IMR-90 (cell line): ENCODE results near the gene TBC1D1. TPM values are rescaled to one million over a fixed set of nuclear protein-coding genes. Genes with fewer than 3 reads are reported as not detected.

Source experiments
- ATAC-seq: fragments of 200-7000 bp; cut with Tn5 transposase; 2 replicates; pipeline ENCODE4 v1.9.1; 2020; ENCODE audit warnings: low read depth, mild to moderate bottlenecking, moderate library complexity
- BruUV-seq: library from RNA; stranded (reverse); fragments of 400-500 nt; replicated peaks from 2 replicates; lab custom pipeline; 2021; lab: Mats Ljungman, UMichigan
- CTCF ChIA-PET: fragments of 300-600 bp; formaldehyde crosslinking; extraction: SDS; loops from one replicate; lab custom pipeline; 2021; ENCODE audit warnings: antibody characterized with exemption; lab: Yijun Ruan, JAX
- POLR2A ChIA-PET: fragments of 300-600 bp; sonication (Branson Sonifier 250); formaldehyde crosslinking; loops from one replicate; lab custom pipeline; 2022; ENCODE audit warnings: antibody characterized with exemption; ENCODE audit not compliant: unreplicated experiment; lab: Charles Lee
- DNase-seq: peaks from one replicate; pipeline ENCODE4 v3.0.0; 2013
- H2AFZ ChIP-seq: replicated peaks from 2 replicates; pipeline ENCODE3; 2013; ENCODE audit warnings: low read length, mild to moderate bottlenecking; ENCODE audit not compliant: poor library complexity
- H2AK5ac ChIP-seq: 2 replicates; pipeline ENCODE4 v1.6.1; 2013; ENCODE audit warnings: low read depth, low read length, inconsistent platforms
- H2AK9ac ChIP-seq: replicated peaks from 2 replicates; pipeline ENCODE3; 2013; ENCODE audit warnings: mild to moderate bottlenecking, low read depth, low read length, moderate library complexity; ENCODE audit not compliant: poor library complexity
- H2BK120ac ChIP-seq: 2 replicates; pipeline ENCODE4 v1.6.1; 2013; ENCODE audit warnings: low read depth, low read length, inconsistent platforms
- H2BK15ac ChIP-seq: 3 replicates; pipeline ENCODE4 v1.6.1; 2013; ENCODE audit warnings: low read depth, low read length, inconsistent platforms
- H2BK20ac ChIP-seq: 2 replicates; pipeline ENCODE4 v1.6.1; 2013; ENCODE audit warnings: low read depth, mild to moderate bottlenecking, inconsistent platforms, low read length, moderate library complexity
- H2BK5ac ChIP-seq: 2 replicates; pipeline ENCODE4 v1.6.1; 2013; ENCODE audit warnings: mild to moderate bottlenecking, low read depth, low read length, inconsistent platforms; ENCODE audit not compliant: poor library complexity, severe bottlenecking
- H3K14ac ChIP-seq: replicated peaks from 2 replicates; pipeline ENCODE4 v1.6.1; 2013; ENCODE audit warnings: low read depth, low read length, inconsistent platforms
- H3K18ac ChIP-seq: 2 replicates; pipeline ENCODE4 v1.6.1; 2013; ENCODE audit warnings: low read depth, low read length, control low read depth
- H3K23ac ChIP-seq: 2 replicates; pipeline ENCODE4 v1.6.1; 2013; ENCODE audit warnings: low read depth, low read length, inconsistent platforms
- H3K27ac ChIP-seq: 2 replicates; pipeline ENCODE4 v1.5.1; 2013; ENCODE audit warnings: mild to moderate bottlenecking, control low read depth, low read length; ENCODE audit not compliant: insufficient read depth
- H3K27me3 ChIP-seq: 2 replicates; pipeline ENCODE4 v1.6.1; 2013; ENCODE audit warnings: low read length; ENCODE audit not compliant: control insufficient read depth, insufficient read depth
- H3K36me3 ChIP-seq: 2 replicates; pipeline ENCODE4 v1.6.1; 2013; ENCODE audit warnings: low read length, mixed read lengths; ENCODE audit not compliant: control insufficient read depth, insufficient read depth
- H3K4ac ChIP-seq: 2 replicates; pipeline ENCODE4 v1.6.1; 2013; ENCODE audit warnings: low read depth, low read length, inconsistent platforms
- H3K4me1 ChIP-seq: 2 replicates; pipeline ENCODE4 v1.6.1; 2013; ENCODE audit warnings: low read length, mixed read lengths; ENCODE audit not compliant: control insufficient read depth, insufficient read depth
- H3K4me2 ChIP-seq: 2 replicates; pipeline ENCODE4 v1.6.1; 2013; ENCODE audit warnings: low read depth, mild to moderate bottlenecking, control low read depth, low read length, moderate library complexity
- H3K4me3 ChIP-seq: 2 replicates; pipeline ENCODE4 v1.5.1; 2013; ENCODE audit warnings: low read depth, mild to moderate bottlenecking, control low read depth, low read length, moderate library complexity; ENCODE audit not compliant: insufficient read depth
- H3K56ac ChIP-seq: 2 replicates; pipeline ENCODE4 v1.6.1; 2013; ENCODE audit warnings: low read length, inconsistent platforms; ENCODE audit not compliant: insufficient read depth; ENCODE audit errors: extremely low read depth
- H3K79me1 ChIP-seq, 2 experiments: 2 replicates each; pipeline ENCODE4 v1.6.1; 2013; ENCODE audit warnings: low read length in 2 of 2, inconsistent platforms in 1 of 2, low read depth in 1 of 2
- H3K9ac ChIP-seq: 2 replicates; pipeline ENCODE4 v1.6.1; 2013; ENCODE audit warnings: low read depth, low read length, control low read depth
- H3K9me1 ChIP-seq: 2 replicates; pipeline ENCODE4 v1.6.1; 2013; ENCODE audit warnings: low read length, inconsistent platforms; ENCODE audit not compliant: insufficient read depth
- H3K9me3 ChIP-seq: 2 replicates; pipeline ENCODE4 v1.6.1; 2013; ENCODE audit warnings: low read length; ENCODE audit not compliant: control insufficient read depth, insufficient read depth
- H4K20me1 ChIP-seq: 2 replicates; pipeline ENCODE4 v1.6.1; 2013; ENCODE audit warnings: low read length, inconsistent platforms; ENCODE audit not compliant: insufficient read depth
- H4K5ac ChIP-seq: 2 replicates; pipeline ENCODE4 v1.6.1; 2013; ENCODE audit warnings: mild to moderate bottlenecking, low read depth, low read length, control low read depth
- H4K8ac ChIP-seq, 2 experiments: 2 replicates each; pipeline ENCODE4 v1.6.1; 2013; ENCODE audit warnings: low read depth in 2 of 2, low read length in 2 of 2, control low read depth in 1 of 2, inconsistent platforms in 1 of 2
- H4K91ac ChIP-seq: 2 replicates; pipeline ENCODE4 v1.6.1; 2013; ENCODE audit warnings: low read depth, low read length, inconsistent platforms; ENCODE audit not compliant: insufficient read depth
- CHD1 ChIP-seq: IDR thresholded peaks from 2 replicates; pipeline ENCODE4 v1.6.1; 2012; ENCODE audit warnings: low read depth, low read length, improper control_type of control experiment
- ELK1 ChIP-seq: fragments of 150-350 bp; IDR thresholded peaks from 2 replicates; pipeline ENCODE4 v1.6.1; 2016; ENCODE audit warnings: low read depth, mild to moderate bottlenecking, low read length, moderate library complexity, borderline replicate concordance
- FOS ChIP-seq: fragments of 150-350 bp; IDR thresholded peaks from 2 replicates; pipeline ENCODE4 v1.6.1; 2016; ENCODE audit warnings: low read depth, low read length
- MAFK ChIP-seq: IDR thresholded peaks from 2 replicates; pipeline ENCODE4 v1.6.1; 2012; ENCODE audit warnings: low read depth, low read length, improper control_type of control experiment
- MXI1 ChIP-seq: IDR thresholded peaks from 2 replicates; pipeline ENCODE4 v1.6.1; 2012; ENCODE audit warnings: low read depth, mild to moderate bottlenecking, low read length, moderate library complexity, borderline replicate concordance
- NFE2L2 ChIP-seq: fragments of 150-350 bp; IDR thresholded peaks from 2 replicates; pipeline ENCODE4 v1.6.1; 2016; ENCODE audit warnings: low read depth, mild to moderate bottlenecking, low read length
- RAD21 ChIP-seq: IDR thresholded peaks from 2 replicates; pipeline ENCODE4 v1.6.1; 2012; ENCODE audit warnings: low read length, improper control_type of control experiment
- RFX5 ChIP-seq: IDR thresholded peaks from 2 replicates; pipeline ENCODE4 v1.8.0; 2012; ENCODE audit warnings: low read depth, mild to moderate bottlenecking, low read length, moderate library complexity
- WGBS, 2 experiments: methylation state at CpG; one replicate each; pipeline versions ENCODE4 v1.1.5 to v1.1.7; 2013; ENCODE audit warnings: missing lambda C conversion rate in 2 of 2; ENCODE audit not compliant: insufficient read length in 1 of 2; ENCODE audit errors: extremely low coverage in 2 of 2; 5-methylcytosine and 5-hydroxymethylcytosine counted together
- dilution Hi-C: fragments of 300-500 bp; cut with HindIII; formaldehyde crosslinking; loops from one replicate; pipeline ENCODE4 v1.14.3; 2018; ENCODE audit warnings: low sequenced_read_pairs; ENCODE audit not compliant: unreplicated experiment
- in situ Hi-C: fragments of 300-500 bp; cut with MboI; formaldehyde crosslinking; loops from 3 replicates; pipeline ENCODE4 v1.14.3; 2019; ENCODE audit warnings: low sequenced_read_pairs, inconsistent platforms, mixed read lengths
- intact Hi-C: fragments of 100-400 bp; cut with micrococcal nuclease; formaldehyde crosslinking; loops from 2 replicates; pipeline ENCODE4 v1.10.0; 2022
- polyA plus RNA-seq, 3 experiments: library from polyadenylated mRNA; depleted of rRNA; stranded (reverse); fragments of >200 nt; gene quantifications; 2 replicates each; pipeline ENCODE4 v1.2.3, GENCODE V29; 2012; ENCODE audit warnings: low replicate concordance in 1 of 3
- total RNA-seq: library from RNA; depleted of rRNA; stranded (reverse); fragments of >200 nt; gene quantifications from 2 replicates; pipeline ENCODE4 v1.2.3, GENCODE V29; 2012

TBC1D1 gene
- total and polyA plus RNA-seq, 2 of the 4 experiments (the other 2 are of a cell fraction): 42.4 to 104 TPM

- POLR2A ChIA-PET: no interaction called here
- H3K4me2 ChIP-seq: no peak overlapping the region
Observed at GRCh38 chr4:37872310-37872988, 18.4 kb upstream of the TBC1D1 start.

More at GRCh38 chr4:37872310-37872988, 18.4 kb upstream of the TBC1D1 start:
- Histone ChIP-seq H3K18ac (no peak overlapping the region), H3K79me1 (no peaks in the 10 kb centered on the region), H3K23ac (no peak overlapping the region), H3K14ac (no peak overlapping the region), H3K36me3 (no peaks in the 10 kb centered on the region), H3K27me3 (no peaks in the 10 kb centered on the region), H2BK15ac (no peak overlapping the region), H4K91ac (no peak overlapping the region), H3K9me1 (no peaks in the 10 kb centered on the region), H2BK120ac (no peak overlapping the region), H2AFZ (no peak overlapping the region), H2AK5ac (no peak overlapping the region), H3K4me1 (no peaks in the 10 kb centered on the region), H4K8ac (no peak overlapping the region), H3K9ac (no peak overlapping the region), H3K4ac (no peak overlapping the region), H2AK9ac (no peak overlapping the region), H2BK5ac (no peak overlapping the region), H3K9me3 (no peaks in the 10 kb centered on the region), H3K27ac (no peak overlapping the region), H4K20me1 (no peaks in the 10 kb centered on the region), H2BK20ac (no peak overlapping the region), H3K56ac (no peak overlapping the region), H4K5ac (no peak overlapping the region), H3K4me3 (no peak overlapping the region)
- intact Hi-C loops (no loop called here), in situ Hi-C loops (no loop called here), dilution Hi-C loops (no loop called here)
- CTCF ChIA-PET: no interaction called here
- BruUV-seq: no TSS peak
- ATAC-seq: no peak
- DNase-seq: no peak
- no peak for TF ChIP-seq FOS
- no peak for TF ChIP-seq RFX5
- no peak for TF ChIP-seq MAFK
- TF ChIP-seq RAD21: no peak
- no peak for TF ChIP-seq MXI1
- no peak for TF ChIP-seq CHD1
- no peak for TF ChIP-seq ELK1
- TF ChIP-seq NFE2L2: no peak
- WGBS, 2 experiments: no CpG with 5 or more reads among the region's 1 CpG
